GM20431 (cell line): Measurements from ENCODE around the gene C5orf63.
"Not testable (repeated sequence)": the region's sequence is repeated elsewhere in the genome, so short reads cannot be mapped to it uniquely, and the experiment has no call there.

Experiments
- in situ Hi-C: fragments of 300-500 bp; cut with MseI, MboI; formaldehyde crosslinking; loops from one replicate; pipeline ENCODE4 v1.15.0; 2020; ENCODE audit warnings: low sequenced_read_pairs; ENCODE audit not compliant: unreplicated experiment

Gene C5orf63

DNA sequence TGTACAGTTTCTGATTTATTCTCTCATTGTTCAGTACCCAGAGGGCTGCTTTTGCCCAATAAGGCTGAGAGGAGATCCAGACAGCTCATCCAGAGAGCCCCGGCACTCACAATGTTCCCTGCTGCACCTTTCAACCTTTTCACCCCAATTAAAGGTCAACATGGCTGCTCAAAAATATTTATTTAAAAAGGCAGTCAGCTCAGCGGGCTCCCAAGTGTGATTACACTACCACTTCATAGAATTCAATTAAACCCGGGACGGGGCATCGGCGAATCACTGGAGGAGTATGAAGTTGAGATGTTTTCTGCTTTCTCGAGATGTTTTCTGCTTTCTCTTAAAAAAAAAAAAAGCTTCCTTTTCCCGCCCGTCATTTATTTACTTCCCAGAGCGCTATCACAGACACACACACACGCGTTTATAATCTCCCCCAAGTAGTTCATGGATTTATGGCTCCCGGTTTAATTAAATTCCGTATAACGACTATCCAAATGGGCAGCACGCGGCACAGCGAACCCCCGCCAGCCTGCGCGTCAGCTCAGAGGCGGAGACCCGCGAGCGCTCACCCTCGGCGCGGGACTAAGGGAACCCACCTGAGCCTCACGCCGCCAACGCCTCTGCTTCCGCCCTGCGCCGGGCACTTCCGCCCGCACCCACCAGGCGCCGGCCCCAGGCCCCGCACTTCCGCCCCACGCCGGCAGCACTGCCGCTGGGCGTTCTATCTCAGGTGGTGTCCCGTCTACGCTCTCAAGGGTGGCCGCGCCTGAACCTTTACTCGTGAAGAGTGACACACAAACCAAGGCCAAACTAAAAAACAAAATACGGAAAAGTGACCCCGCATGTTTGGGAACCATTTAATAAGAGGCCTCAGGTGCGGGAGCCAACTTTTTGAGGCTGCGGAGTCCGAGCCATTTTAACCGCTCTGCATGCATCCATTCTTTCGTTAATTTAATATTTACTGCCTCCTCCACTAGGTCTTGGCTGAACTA, at the start of gene C5orf63:
C5orf63 (minus strand) TSS at position 642 of the 986 bp plus-strand sequence. CDS start 14,507 bp downstream, outside the sequence.
- in situ Hi-C loops = no loop called here

DNA sequence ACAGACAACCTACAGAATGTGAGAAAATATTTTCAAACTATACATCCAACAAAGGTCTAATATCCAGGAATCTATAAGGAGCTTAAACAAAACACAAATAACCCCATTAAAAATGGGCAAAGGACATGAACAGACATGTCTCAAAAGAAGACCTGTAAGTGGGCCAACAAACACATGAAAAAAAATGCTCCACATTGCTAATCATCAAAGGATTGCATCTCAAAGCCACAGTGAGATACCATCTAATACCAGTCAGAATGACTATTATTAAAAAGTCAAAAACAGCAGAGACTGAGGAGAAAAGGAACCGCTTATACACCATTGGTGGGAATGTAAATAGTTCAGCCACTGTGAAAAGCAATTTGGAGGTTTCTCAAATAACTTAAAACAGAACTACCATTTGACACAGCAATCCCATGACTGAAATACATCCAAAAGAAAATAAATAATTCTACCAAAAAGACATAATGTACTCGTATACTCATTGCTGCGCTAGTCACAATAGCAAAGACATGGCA, 39.1 kb upstream of the C5orf63 start:
- in situ Hi-C loops = no loop called here

DNA sequence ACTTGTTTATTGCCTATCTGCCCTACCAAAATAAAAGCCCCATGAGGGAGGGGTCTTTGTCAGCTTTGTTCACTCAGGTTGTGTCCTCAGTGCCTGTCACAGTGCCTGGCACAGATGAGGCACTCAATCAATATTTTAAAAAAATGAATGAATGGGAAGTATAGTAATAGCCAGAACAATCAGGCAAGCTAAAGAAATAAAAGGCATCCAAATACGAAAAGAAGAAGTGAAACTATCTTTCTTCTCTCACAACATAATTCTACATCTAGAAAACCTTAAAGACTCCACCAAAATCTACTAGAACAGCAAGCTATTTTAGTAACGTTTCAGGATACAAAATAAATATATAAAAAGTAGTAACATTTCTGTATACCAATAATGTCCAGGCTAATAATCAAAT, 37.8 kb upstream of the C5orf63 start:
- in situ Hi-C loops = no loop called here

DNA sequence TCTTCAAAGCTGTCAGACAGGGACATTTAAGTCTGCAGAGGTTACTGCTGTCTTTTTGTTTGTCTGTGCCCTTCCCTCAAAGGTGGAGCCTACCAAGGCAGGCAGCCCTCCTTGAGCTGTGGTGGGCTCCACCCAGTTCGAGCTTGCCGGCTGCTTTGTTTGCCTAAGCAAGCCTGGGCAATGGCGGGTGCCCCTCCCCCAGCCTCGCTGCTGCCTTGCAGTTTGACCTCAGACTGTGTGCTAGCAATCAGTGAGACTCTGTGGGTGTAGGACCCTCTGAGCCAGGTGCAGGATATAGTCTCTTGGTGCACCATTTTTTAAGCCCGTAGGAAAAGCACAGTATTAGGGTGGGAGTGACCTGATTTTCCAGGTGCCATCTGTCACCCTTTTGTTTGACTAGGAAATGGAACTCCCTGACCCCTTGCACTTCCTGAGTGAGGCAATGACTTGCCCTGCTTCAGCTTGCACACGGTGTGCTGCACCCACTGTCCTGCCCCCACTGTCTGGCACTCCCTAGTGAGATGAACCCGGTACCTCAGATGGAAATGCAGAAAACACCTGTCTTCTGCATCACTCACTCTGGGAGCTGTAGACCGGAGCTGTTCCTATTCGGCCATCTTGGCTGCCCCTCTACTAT, 35.4 kb upstream of the C5orf63 start:
- in situ Hi-C loops = not testable (repeated sequence)

DNA sequence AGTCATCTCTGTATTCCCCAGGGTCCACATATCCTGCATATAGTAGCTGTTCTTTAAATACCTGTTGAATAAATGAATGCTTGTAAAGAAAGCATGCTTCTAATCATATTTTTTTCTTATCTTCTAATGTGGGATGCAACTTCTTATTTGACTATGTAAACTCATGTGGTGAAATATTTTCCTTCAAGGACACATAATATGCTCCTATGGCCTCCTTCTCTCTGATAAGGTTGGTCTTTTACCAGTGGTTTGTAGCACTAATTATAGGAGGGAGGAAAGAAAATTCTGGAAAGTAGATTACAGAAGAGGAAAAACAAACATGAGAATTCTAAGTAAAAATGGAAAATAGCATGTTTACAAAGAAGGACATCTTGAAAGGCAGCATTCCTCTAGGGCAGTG, 28.6 kb upstream of the C5orf63 start:
- in situ Hi-C loops = no loop called here

DNA sequence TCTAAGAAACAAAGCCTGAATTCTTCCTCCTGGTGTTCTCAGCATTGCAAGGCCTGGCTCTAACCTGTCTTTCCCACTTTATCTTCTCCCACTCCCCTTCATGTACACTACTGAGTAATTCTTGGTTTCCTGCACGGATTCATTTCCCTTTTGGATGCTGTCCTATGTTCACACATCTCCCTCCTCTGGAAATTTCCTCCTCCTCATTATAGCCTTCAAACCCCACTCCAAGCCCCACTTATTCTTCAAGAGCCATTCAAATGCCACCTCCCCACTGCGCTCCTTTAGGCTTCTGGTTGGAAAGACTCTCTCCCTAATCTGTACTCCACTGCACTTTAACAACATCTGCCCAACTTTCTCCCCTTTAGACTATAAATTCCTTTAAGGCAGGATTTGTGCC, 28.2 kb upstream of the C5orf63 start:
- in situ Hi-C loops = no loop called here

DNA sequence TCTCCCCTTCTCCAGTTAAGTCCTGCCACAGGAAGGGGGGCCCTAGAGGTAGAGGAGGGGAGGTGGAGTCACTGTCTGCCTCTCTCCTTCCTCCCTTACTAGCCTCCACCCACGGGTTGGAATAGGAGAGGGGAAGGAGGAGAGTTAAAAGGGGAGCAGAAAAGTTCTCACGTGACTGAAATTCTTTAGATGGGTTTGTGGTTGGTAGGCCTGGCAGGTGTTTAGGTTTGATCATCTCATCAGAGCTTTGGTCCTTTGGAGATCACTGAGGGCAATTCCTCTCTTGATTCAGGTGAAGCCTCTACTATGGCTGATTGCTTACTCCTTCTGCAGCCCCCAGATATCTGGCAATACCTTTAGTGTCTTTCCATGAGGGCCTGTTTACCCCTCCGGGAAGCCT, 24.9 kb upstream of the C5orf63 start:
- in situ Hi-C loops = no loop called here

DNA sequence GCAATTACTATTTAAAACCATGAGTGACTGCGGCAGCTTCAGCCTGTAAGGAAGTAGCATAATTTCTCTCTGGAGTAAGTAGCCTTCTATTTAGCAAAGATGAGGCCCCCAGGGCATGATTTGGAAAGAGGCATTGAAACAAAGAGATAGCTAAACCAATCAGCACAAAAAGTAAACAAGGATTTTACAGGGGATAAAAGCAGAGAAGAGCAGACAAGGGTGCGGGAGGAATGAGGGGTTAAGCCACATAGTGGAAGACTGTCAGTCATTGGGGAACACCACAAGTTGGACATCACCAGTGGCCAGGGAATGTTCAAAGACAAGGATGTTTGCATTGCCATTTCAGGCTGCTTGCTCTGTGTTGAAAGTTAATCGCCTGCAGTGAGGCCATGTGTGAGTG, 24.0 kb upstream of the C5orf63 start:
- in situ Hi-C loops = no loop called here

DNA sequence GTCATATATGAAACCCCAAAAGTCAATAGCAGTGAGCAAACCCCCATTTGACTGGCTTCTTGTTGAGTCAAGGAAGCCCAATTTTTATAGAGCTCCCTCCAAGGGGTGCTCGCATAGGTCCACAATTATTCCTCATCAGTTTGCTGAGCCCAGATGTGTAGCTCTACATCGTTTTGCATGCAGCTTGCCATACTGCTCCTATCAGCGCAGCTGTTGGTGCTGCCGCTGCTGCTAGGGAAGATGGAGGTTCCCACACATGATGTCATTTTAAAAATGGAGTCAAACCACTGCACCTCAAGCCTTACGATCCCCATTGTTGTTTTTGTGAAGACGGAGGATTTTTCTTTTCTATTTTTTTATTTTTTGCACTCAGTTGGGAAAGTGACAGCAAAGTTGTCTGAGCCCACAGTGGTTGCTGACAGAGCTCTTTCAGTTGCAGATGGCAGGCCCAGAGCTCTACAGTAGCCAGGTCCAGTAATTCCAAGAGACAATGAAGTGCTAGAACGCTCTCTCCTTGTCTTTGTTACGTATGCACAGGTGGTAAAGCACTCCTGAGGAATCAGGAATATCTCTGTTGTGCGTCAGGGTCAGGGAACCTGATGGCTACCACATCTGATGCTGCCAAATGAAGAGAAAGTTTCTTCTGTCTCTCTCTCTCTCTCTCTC, 23.2 kb upstream of the C5orf63 start:
- in situ Hi-C loops = no loop called here

DNA sequence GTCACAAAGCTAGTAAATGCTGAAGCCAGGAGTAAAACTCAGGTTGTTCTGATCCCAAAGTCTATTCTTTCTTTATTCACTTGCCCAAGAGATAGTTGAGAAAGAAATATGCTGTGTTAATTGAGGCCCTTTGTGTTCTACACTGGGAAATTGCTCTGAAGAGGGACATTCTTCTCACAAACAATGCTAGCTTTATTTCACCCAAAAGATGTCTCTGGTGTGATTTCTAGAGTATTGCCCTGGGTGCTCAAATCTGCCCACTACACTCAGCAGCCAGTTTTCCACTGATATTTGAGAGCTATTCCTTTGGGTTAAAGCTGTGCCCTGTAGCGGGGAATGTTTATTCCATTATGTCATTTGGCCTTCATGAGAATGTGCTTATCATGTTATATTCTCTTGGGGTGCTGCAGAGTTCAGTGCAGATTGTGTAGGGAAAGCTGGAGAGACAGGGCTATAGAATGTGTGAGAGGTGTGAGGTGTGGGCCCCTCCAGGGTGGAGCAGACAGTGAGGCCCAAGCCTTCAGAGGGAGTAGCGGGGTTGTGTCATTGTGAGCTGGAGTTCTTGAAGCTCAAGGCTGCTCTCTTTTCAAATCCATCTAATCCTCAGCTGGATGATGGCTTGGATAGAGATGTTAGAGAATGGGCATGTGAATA, 21.0 kb upstream of the C5orf63 start:
- in situ Hi-C loops = no loop called here

DNA sequence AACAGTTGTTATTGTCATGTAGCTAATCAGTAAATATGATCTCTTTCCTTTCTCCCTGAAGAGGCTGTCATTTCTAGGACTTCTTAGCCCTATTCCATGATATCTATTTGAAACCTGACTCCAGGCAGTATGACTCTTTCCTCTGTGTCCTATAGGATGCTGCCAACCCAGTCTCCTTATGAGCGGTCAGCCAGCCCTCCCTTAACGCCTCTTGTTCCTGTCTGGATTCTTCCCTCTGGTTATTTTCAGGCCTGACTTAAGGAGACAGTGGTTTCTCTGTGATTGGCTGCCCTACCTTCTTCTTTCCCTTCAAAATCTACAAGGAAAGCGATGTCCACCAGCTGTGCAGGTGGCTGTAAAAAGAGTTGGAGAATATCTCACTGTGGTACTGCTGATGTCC, 19.4 kb upstream of the C5orf63 start:
- in situ Hi-C loops = no loop called here

DNA sequence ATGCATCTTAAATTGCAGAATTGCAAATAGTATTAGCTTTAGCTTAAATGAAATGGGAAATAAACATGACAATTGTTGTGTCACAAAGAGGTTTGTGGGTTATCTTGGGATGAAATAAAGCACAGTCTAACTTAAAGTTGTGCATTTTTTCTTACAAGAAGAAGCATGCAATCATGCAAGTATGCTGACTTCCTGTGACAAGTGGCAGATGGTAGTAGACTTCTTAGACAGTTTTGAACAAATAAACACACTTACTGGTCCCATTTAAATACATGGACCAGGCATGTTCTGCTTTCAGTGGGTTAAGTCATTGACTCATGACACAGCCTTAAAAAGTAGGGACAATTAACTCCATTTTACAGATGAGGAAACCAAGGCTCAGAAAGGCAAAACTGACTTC, 15.9 kb upstream of the C5orf63 start:
- in situ Hi-C loops = no loop called here

DNA sequence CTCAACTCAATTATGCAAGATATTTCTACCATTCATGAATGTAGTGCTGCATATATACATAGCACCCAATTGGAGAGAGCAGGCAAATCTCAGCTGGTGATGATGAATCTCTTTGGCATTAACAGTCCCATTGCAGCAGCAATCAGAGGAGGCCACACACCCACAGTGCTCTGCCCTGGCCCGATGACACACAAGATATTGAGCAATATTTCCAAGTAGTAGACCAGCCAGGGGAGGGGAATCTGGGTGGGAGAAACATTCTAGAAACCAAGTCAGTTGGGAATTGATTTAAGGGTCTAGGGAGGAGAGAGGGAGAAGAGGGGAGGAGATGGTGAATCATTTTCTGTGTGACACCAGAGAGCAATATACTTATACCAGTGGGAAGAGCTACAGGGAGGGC, 14.9 kb upstream of the C5orf63 start:
- in situ Hi-C loops = no loop called here

DNA sequence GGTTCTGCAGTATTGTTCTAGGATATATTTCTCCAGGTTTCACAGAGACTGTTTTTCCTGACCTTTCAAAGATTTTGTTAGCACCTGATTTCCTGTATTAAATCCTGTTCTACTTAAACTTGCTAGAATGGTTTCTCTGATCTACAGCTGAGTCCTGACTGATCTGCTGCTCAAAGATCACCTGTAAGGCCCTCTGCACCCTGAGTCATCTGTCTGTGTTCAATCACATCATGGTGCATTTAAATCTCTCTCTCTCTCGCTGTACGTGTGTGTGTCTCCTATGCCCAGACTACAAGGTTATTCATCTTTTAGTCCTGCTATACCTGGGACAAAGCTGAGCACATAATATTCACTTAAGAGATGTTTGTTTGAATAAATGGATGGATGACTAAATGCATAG, 13.3 kb upstream of the C5orf63 start:
- in situ Hi-C loops = no loop called here

DNA sequence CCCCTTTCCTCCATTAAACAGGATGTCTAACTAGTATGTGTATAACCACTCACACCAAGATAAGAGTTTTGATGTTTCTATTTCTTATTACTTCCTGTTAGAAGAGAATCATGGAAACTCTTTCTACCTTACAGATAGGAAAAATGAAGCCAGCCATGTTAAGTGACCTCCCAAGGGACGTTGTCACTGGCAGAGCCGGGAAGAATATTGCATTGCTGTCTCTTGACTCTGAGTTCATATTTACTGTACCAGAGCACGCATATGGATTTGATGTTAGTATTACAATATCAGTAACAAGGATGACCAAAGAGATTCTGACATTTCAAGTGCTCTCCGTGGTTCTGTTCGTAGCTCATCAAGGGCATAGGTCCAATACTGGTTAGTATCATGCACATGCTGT, 12.5 kb upstream of the C5orf63 start:
- in situ Hi-C loops = no loop called here

DNA sequence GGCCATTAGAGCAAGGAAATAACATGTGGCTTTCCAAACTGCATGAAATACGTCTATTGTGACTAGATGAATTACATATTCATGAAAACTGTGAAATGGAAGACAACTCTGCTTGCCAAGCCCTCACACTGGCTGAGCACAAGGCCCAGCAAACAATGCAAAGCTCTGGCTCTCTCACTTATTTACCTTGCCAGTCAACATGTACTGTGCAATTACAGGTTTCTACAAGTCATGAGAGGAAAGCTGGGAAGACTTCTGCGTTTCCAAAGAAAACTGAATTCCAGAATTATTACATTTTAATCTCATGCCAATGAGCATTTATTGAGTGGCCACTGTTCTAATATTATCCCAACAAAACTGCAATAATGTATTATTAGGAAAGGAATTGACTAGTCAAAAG, 12.1 kb upstream of the C5orf63 start:
- in situ Hi-C loops = no loop called here

DNA sequence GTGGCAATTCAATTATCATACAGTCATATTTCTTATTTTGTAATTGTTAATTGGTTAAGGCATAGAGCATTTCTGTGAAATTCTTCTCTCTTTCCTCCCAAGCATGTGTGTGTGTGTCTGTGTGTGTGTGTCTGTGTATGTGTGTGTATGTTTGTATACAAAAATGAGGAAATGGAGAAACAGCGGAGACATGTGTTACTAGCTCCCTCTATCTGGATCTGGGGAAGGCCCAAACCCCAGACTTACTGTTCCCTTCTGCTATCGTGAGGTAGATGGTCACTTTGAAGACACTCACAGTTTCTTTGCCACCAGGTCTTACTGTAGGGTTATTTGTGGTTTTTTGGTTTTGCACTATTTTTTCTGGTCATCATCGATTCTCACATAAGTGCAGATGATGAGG, 11.4 kb upstream of the C5orf63 start:
- in situ Hi-C loops = no loop called here

DNA sequence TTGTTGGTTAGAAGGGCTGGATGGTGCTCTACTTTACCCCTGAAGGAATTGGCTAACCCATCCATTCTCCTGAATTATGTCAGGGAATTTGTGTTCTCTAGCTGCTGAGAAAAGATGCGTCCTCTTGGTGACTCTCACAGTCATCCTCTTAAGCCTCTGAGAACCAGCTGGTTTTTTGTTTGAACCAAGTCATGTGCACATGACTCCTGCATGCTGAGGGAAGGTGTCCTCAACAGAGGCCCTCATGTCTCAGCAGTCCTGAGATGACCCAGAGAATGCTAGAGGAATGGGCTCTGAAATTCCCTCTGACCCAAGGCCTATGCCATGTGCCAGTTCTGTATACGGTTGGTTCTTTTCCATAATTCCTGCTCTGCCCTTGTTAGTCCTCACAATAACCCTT, 10.4 kb upstream of the C5orf63 start:
- in situ Hi-C loops = no loop called here

DNA sequence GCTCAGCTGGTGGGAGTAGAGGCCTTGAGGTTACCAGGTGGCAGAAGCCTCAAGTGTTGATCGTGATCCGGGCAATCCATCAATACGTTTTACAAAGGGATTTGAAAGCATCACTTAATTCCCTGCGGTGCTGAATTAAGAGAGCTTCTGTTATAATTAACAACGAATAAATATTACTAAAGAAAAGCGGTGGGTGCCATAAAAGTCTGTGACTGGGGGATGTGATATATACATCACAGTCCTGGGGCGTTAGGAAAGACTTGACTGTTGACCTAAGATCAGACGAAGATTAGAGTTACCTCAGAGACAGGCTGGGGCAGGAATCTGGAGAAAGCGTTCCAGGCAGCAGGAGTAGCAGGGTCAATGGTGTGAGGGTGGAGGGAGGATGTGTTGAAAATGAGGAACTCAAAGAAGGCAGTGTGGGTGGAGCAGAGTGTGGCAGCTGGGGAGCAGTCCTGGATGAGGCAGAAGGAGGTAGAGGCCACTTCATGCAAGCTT, 6.7 kb upstream of the C5orf63 start:
- in situ Hi-C loops = no loop called here

DNA sequence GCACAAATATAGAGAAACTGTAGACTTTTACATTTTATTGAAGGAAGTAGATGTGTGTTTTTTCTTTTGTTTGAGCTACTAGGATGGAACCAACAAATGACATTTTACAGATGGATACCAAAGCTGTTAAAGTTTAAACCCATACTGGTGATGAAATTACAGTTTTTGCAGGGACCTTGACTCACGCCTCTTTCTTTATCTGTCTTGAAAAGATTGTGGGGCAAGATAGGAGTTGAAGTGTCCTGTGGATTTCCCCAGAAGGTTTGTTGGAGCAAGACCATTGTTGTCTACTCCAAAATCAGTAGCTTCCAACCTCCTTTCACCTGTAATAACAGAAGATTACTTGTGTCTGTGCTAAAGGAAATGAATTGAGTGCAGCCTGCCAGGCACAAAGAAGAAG, 4.1 kb upstream of the C5orf63 start:
- in situ Hi-C loops = no loop called here
